GM19324 (cell line): ENCODE data around the gene SLC4A1.

Source experiments
- ATAC-seq: cut with Tn5 transposase; IDR thresholded peaks from one replicate; pipeline ENCODE4 v1.9.1; 2021; ENCODE audit warnings: mild to moderate bottlenecking, moderate library complexity; ENCODE audit not compliant: unreplicated experiment, low FRiP score

SLC4A1 gene

DNA sequence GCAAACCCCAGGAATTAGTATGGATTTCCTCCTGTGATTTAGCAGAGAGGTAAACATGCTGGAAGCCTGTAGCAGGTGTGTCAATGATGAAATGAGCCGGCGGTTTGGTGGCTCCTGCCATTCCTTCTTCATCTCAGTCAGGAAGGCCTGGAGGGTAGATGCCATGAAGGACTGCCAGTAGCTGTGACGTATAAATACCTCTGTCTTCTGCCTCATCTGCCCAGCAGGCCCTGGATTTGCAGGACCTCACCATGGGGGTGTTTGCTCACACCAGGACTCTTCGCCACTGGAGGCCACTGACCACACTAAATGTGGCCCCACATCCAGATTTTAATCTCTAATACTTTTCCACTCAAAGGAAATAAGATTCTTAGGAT lies 16.1 kb upstream of the SLC4A1 start:
- ATAC-seq: no peak

DNA sequence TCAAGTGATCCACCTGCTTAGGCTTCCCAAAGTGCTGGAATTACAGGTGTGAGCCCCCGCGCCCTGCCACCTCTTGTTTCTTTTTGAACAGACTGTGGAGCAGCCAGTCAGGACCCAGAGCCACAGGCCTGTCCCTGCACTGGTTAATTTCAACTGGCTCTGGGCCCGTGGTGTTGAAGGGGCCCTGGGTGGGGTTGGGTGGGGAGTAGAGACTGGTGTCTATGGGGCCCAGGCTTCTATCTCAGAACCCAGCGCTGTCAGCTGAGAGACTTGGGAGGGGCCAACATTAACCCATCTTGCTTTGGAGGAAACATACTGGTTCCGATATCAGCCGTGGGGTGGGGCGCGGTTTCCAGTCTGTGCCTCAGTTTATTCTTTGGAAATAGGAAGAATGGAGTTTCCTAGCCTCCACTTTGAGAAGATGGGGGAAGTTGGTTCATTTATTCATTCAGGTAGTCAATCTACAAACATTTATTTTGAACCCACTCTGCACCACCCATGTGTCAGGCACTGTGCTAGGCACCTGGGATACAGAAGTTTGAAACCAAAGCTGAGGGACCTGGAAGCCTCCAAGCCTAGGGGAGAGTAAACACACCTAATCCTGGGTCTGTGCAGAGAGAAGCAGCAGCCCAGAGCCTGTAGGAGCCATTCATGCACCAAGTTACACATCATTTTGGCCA lies 15.5 kb upstream of the SLC4A1 start:
- no peak for ATAC-seq

DNA sequence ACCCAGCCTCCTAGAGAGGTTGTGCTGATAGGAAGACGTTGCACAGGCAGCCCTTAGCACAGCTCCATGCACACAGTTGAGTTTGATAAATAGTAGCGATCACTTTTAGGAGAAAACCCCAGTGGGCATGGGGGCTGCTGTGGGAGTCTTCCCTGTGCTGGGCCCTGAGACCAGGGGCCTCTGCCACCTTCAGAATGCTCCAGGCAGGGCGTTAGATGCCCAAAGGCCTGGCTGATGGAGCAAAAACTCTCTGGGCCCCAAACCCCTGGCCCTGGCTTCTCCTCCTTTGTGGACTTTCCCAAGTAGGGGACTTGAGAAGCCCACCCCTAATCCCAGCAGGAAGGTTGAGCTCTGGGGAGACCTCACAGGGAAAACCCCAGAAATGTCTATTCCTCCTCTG lies 14.3 kb upstream of the SLC4A1 start:
- ATAC-seq: no peak

DNA sequence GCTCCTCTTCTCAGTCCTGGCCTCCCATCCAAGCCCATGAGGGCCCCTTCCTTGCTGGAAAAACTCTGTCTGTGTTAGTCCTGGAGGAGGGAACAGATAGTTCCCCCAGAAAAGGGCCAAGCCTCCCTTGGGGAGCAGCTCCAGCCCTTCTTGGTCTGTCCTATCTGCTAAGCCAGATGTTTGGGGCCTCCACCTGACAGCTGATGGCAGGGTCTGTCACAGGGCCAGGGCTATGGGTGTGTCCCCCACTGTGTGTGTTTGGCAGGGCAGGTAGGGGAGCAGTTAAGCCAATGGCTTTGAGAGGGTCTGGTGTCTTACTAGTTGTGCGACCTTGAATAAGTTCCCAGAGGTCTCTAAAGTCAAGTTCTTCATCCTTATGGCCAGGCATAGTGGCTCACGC lies 13.6 kb upstream of the SLC4A1 start:
- no peak for ATAC-seq

DNA sequence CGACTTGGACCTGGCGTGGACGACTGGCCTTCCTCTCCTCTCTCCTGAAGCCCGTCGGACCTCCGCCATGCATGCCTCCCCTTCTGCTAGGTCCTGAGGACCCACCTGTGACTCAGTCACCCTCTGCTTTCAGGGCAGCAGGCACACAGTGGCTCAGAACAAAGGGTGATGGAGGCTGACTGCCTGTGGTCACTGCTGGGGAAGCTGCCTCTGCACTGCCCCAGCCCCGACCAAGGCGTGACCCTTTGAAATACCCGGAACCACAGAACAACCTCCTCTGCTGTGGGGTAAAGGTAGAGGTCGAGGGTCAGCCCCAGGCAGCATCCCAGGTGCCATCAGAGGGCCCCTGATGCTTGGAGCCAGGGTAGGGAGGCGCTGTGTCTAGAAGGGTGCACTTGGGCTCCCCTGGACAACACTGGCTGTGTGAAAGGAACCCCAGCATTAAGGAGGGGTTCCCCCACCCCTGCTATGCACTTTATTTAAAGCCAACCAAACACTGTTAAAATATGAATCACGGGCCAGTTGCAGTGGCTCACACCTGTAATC lies 12.5 kb upstream of the SLC4A1 start:
- ATAC-seq: no peak

DNA sequence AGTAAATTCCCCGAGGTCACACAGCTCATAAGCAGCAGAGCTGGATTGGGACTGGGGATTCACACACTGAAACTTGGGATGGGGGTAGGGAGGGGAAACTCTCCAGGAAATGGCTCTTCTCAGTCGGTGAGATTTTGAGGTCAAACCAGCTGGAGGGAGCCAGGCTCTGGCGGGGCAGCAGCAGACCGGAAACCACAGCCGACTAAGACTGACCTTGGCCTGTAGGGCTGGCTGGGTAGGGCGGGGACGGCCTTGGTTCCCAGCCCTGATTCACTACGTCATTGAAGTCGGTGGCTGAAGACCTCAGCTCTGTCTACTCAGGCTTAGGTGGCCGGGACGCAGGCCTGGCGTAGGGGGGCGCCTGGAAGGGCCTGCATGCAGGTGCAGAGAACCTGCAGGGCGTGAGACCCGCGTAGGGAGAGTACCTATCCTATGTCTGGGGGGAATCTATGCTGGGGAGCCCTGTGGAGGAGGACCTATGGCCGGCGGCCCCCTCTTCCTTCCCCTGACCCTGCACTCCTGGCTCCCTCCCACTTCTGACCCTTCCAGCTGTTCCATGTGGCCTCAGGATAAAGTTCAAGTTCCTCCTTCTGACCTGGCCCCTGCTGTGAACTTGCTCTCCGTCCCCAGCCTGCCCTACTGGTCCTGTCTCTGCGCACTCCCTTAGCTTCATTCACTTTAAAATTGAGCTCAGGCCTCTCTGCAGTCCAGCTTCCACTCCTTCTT lies 11.9 kb upstream of the SLC4A1 start:
- peak; percentile 57 for ATAC-seq

DNA sequence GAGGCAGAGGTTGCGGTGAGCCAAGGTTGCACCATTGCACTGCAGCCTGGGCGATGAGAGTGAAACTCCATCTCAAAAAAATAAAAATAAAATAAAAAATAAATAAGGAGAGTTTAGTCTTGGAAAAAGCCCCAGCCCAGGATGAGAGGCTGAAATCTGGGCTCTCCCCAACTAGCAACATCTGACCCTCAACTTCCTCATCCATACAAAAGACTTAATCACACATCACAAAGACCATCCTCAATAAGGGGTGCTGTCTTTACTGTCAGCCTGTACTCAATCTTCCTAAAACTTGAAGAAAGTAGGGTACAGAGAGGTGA lies 11.4 kb upstream of the SLC4A1 start:
- no peak for ATAC-seq

DNA sequence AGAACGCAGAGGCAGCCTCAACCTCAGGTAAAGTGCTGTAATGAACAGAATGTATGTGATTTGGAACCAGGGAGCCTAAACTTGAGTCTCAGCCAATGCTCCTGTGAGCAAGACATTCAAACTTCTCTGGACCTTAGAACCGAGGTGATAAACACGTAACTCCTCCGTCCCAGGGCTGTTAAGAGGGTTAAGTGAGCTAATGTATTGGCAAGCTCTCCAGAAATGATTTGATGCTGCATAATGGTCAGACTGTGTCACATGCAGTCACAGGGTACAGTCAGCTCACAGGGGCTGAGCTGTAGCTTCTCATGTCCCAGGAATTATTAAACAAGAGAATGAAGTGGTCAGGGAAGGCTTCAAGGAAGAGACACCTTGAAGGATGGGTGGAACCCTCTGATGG lies 10.0 kb upstream of the SLC4A1 start:
- no peak for ATAC-seq

DNA sequence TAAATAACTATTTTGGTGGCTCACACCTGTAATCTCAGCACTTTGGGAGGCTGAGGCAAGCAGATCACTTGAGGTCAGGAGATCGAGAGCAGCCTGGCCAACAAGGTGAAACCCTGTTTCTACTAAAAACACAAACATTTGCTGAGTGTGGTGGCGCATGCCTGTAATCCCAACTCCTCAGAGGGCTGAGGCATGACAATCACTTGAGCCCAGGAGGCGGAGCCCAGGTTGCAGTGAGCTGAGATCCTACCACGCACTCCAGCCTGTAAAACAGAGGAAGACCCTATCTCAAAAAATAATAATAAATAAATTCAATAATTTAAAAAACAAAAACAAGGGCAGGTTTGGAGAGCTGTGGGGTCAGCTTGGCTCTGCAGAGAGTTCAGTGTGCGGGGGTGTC lies 5.7 kb upstream of the SLC4A1 start:
- no peak for ATAC-seq

DNA sequence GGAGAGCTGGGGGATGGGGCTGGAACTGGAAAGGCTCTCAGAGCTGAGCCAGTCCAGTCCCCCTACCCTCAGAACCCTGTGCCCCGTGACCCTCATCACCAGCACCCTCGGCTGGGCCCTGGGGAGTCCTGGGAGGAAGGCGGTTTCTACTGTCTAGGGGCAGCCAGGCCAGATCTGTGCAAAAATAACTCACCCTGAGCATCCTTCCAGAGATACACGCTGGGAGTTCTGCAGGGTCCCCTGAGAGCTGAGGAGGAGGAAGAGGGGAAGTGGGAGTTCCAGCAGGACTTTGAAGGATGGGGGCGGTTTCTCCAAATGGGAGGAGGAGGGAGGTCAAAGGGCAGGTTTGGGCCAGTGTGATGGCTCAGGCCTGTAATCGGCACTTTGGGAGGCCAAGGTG lies 5.0 kb upstream of the SLC4A1 start:
- no peak for ATAC-seq

DNA sequence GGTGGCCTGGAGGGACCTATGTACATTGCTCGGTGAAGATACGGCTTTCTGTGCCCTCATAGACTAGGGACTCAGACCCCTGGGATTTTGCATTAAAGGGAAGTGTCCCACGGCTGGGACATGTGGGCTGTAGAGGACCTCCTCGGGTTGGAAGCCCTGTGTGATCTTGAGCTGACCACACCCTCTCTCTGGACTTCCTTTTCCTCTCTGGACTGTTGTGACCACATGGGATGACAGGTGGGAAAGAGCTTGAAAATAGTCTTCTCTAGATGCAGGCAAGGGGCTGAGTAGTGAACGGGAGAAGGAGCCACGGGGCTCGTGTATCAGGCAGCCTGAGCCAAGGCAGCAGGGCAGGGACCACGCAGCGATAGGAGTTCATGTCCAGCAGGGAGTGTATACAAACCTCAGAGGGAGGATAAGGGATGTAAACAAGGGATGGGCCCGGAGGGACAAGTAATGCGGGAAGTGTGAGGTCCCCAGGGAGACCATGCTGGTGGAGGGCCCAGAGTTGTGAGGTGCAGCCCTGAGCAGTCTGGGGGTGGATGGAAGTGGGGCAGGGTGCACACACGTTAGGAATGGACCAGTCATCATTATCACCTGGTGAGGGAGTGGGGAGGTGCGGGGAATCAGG lies 4.5 kb upstream of the SLC4A1 start:
- ATAC-seq: no peak

DNA sequence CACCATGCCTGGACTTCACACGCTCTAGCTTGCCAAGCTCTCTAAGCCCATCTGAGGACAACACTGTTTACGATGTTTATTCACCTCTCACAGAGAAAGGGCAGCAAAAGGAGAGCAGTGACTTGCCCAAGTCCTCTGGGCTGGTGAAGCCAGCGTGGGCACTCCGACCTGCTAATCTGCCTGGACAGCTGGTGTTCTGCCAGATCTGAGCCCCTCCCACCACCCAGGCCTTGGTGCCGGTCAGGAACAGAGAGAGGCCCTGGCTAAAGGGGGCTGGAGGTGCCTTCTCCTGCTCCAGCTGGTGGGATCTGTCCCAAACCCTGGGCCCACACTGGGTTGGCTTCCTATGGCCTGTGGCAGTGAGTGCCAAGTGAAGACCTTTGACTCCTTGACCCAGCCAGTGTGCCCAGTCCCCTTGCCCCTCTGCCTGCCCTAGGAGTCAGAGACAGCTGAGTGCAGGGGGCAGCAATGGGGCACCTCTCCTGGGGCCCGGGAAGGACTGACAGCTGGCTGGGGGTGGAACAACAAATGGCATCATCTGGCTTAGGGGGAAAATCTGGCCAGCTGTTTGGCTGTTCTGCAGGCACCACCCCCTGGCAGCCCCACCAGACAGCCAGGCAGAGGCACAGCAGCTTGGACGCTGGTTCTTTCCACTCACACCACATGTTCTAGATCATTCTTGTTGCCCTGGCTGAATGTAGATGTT lies 1.8 kb upstream of the SLC4A1 start:
- ATAC-seq: no peak

DNA sequence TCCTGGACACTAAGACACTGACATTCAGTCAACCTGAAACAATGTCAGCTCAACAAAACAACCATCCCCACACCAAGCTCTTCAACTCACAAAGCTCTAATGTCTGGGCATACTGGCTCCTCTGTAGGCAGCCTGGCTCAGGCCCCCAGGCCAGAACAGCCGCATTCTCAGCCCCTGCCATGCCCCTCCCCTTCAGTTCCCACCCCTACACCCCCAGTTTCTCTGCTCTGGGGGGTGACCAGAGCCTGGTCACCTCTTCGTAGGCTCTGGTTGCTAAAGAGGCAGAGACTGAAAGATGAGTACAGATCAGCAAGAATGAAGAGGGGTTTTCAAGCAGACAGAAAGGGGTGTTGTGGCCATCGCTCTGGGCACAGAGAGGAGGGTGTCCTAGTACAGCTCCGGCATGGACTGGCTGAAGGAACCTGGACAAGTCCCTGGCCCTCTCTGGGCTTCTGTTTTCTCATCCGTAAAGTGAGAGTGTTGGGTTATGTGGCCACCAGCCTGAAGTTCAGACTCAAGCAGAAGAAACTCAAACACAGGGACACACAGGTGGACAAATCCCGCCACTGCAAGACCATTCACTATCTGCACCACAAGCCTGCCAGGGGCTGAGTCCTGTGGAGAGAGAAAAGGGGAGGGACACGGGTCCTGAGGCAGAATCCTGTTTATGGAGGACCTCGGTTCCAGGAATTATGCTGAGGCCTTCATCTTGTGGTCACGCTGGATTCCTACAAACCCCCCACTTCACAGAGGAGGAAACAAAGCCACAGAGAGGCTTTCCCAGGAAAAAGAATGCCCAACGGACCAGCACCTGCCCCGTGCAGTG lies 987 bp upstream of the SLC4A1 start:
- no peak for ATAC-seq

DNA sequence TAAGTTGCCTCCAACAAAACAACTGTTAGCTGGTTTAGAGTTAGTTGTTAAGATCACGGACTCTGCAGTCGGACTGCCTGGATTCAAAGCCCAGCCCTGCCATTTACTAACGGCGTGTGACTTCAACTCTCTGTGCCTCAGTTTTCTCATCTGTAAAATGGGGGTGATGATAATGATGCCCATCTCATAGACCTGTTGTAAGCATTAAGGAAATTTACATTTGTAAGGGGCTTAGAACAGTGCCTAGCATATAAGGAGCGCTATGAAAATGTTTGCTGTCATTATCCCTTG lies 825 bp downstream of the SLC4A1 start:
- no peak for ATAC-seq

DNA sequence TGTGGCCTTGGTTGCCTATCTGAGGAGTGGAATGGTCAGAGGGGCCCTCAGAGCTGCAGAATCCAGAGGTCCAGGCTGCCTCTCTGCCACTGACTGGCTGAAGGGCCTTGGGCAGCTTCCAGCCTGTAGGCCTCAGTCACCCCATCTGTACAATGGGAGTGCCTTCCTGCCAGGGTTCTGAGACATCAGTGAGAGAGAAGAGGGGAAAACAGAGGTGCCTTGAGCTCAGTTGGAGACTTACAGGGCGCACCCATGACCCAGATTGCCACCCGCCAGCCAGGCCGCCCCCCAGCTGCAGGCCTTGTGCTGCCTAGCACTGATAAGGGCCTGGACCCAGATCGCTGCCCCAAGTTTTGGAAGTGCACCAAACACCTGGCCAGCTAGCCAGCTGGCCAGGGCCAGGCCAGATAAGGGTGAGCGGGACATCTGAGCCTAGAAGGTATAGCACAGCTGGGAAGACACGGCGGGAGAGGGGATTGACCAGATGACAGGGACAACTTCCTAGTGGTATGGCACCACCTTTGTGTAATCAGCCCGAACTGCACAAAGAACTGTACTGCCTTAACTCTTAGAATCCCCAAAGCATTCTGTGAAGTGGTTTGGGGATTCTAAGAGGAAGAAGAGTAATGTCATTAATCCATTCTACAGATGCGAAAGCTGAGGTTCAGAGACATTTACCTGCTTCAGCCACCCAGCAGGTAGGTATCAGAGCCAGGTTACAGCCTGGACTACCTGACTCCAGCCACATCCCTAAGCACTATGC lies 1.4 kb downstream of the SLC4A1 start:
- ATAC-seq: no peak

DNA sequence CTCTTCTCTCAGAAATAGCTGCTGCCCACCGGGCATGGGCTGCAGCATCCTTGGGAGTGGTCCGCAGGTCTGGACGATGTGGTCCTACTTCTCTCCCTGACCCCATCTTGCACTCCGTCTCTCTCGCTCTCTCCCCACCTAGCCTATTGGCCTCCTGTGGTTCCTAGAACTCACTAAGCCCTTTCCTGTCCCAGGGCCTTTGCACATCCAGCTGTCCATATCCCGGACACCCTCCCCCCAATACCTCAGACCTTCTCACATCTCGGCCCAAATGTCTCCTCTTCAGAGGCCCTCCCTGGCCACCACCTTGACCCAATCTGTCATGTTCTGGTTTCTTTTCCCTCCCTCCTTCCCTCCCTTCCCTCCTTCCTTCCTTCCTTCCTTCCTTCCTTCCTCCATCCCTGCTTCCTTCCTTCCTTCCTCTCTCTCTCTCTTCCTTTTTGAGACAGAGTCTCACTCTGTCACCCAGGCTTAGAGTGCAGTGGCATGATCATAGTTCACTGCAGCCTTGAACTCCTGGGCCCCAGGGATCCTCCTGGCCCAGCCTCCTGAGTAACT lies 4.5 kb downstream of the SLC4A1 start:
- ATAC-seq: no peak

DNA sequence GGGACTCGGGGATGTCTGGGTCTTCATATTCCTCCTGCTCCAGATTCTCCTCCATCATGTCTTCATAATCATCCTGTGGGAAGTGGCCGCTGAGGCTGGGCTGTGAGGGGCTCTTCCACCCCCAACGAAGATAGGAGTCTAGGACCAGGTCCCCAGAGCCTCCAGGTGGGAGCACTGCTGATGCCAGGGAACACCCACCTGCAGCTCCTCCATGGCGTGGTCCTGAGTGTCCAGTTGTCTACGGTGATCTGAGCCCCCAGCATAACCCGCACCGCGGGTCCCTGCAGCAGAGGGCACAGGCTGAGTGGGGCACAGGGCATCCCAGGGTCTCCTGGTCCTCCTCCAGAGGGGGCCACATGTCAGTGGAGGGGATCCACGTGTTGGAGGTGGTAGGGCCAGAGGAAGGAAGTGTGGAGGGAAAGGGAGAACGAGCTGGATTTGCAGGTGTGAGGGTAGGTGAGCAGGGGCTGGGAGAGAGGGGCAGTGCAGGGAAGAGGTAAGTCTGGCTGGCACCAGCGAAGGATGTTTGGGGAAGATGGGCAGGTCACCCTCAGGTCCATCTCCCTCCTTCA lies 5.2 kb downstream of the SLC4A1 start:
- ATAC-seq: no peak

DNA sequence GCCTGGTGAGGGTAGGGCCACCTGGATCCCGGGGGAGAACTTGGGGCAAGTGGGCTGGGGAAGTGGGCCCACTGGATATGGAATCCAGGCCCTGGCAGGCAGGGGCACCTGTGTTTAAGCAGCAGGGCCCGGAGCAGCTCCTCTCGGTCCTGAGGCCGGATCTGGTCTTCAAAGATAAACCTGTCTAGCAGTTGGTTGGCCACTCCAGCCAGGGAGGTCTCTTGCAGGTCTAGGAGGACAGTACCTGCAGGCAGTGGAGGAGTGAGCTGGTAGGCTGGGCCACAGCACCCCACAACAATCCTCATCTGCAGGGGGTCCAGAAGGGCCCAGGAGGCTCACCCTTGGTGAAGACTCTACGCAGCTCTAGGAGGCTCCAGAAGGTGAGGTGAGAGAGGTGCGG lies 7.6 kb downstream of the SLC4A1 start:
- no peak for ATAC-seq

DNA sequence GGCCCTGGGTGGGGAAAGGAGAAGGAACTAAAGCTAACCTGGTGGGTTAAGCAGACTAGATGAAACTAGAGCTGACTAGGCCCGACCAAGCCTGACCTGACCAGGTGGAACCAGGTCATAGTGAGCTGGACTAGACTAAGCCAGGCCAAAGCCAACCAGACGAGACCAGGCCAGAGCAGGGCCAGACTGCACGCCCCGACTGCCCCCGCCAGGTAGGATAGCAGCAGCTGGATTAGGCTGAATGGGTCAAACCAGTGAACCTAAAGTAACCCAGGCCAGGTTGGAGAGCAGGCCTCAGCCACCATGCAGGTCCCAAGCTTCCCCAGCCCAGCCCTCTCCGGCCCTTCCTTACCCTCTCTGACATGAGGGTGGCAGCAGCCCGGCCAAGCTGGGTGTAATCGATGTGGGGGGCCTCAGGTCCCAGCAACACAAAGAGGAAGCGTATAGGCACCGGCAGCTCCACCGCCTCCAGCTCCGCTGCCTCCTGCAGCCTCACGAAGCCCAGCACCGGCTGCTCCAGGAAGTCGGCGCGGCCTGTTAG lies 9.1 kb downstream of the SLC4A1 start:
- ATAC-seq: no peak
